ENCODE results near the gene PROSER3.

DNA sequence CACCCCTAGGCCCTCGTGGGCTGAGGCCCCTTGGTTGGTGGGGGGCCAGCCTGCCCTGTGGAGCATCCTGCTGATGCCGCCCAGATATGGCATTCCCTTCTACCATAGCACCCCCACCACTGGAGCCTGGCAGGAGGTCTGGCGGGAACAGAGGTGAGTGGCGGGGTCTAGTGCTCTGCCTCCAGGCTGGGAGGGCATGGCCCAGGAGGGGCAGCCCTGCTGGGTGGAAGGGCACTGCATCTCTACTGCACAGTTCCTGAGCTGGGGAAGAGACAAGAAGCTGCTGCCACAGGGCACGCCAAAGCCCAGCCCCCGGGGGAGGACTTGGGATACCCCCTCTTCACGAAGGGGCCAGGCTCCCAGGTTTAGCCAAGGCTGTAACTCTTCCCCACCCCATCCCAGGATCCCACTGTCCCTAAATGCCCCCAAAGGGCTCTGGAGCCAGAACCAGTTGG is 42.6 kb upstream of the PROSER3 start:
- TF ChIP-seq, protein P1, sequence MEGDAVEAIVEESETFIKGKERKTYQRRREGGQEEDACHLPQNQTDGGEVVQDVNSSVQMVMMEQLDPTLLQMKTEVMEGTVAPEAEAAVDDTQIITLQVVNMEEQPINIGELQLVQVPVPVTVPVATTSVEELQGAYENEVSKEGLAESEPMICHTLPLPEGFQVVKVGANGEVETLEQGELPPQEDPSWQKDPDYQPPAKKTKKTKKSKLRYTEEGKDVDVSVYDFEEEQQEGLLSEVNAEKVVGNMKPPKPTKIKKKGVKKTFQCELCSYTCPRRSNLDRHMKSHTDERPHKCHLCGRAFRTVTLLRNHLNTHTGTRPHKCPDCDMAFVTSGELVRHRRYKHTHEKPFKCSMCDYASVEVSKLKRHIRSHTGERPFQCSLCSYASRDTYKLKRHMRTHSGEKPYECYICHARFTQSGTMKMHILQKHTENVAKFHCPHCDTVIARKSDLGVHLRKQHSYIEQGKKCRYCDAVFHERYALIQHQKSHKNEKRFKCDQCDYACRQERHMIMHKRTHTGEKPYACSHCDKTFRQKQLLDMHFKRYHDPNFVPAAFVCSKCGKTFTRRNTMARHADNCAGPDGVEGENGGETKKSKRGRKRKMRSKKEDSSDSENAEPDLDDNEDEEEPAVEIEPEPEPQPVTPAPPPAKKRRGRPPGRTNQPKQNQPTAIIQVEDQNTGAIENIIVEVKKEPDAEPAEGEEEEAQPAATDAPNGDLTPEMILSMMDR (conservative IDR thresholded peaks at IDR 0.05 in 1 of 2, IDR thresholded peaks at IDR 0.05 in 1 of 2; ENCODE audit: extremely low read depth in 1 of 2, insufficient read depth in 1 of 2, low read depth in 1 of 2, low read length in 2 of 2), result no peak
- TF ChIP-seq EZH2 (IDR thresholded peaks at IDR 0.05; ENCODE audit: borderline replicate concordance, low read length), result no peak

Measured in mammary epithelial cell (primary cell).